ENCODE measurements around the gene NID1. TPM values are rescaled to one million over a fixed set of nuclear protein-coding genes. Genes with fewer than 3 reads are reported as not detected.
A peak's percentile ranks its signal among the peaks of the same experiment; 100 is the strongest.

Gene NID1
- total and polyA plus RNA-seq, 2 experiments from 2014 or later = 77.7 to 82.0 TPM

DNA sequence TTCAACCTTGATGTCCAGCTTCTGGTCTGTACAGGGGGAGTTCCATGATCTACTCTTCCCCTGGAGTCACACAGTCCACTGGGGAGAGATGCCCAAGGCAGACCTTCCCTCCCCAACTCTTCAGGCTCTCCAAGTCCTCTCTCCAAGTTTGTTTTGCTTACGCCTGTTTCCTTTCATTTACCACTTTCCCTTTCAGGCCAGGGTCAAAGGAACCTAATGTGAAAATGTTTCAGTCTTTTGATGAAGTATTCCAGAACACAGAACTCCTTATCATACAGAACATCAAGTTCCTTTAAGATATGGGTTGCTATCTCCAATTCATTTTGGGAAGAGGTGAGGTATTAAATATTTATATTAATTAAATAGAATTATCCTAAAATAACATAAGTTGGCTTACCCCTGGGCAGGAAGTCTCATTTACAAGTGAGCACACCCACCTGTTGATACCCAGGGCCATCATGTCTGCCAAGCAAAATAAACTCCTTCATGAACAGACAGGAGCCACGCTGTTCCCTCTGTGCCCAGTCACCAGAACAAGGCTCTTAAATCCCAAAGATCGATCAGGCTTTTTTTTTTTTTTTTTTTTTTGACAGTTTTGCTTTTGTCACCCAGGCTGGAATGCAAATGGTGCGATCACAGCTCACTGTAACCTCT, 116.0 kb downstream of the NID1 start:
- no peaks in the 10 kb centered on the region for H3K9me2 ChIP-seq (ENCODE audit: insufficient read depth)
- H4K20me1 ChIP-seq (ENCODE audit: insufficient read depth) = no peaks in the 10 kb centered on the region
- no peaks in the 10 kb centered on the region for H3K9me3 ChIP-seq (ENCODE audit: low read depth)
- WGBS, 2 experiments (ENCODE audit: low coverage in 1 of 2, low lambda C conversion rate in 2 of 2, missing lambda C conversion rate in 2 of 2) = 92 to 99% methylated on average over 4 of the region's 4 CpGs
- TF ChIP-seq EZH2phosphoT487 (IDR thresholded peaks at IDR 0.05; ENCODE audit: insufficient read depth, low read depth) (no peak), EZH2 (IDR thresholded peaks at IDR 0.05; ENCODE audit: insufficient read depth, poor library complexity, severe bottlenecking) (no peak)
- H3K4me3 ChIP-seq = no peak overlapping the region
- H3K27ac ChIP-seq = no peak overlapping the region
- H3K79me2 ChIP-seq (ENCODE audit: insufficient read depth) = no peaks in the 10 kb centered on the region
- no peaks in the 10 kb centered on the region for H3K27me3 ChIP-seq (replicated peaks; ENCODE audit: insufficient read depth)
- H3K36me3 ChIP-seq (ENCODE audit: low read depth) = 0 out of 2 replicates have a peak, but pooled peaks cover 3% of the 10 kb centered on the region
- H3F3A ChIP-seq (ENCODE audit: insufficient read depth) = peaks cover 9% of the 10 kb centered on the region
- no peak overlapping the region for H3K4me2 ChIP-seq (ENCODE audit: unreplicated experiment)
- no peak for DNase-seq
- in situ Hi-C loops (cut with MboI) = no loop called here
- no peak overlapping the region for H2AFZ ChIP-seq
- H3K4me1 ChIP-seq (ENCODE audit: insufficient read depth) = peaks cover 5% of the 10 kb centered on the region
- H3K9ac ChIP-seq = no peak overlapping the region

DNA sequence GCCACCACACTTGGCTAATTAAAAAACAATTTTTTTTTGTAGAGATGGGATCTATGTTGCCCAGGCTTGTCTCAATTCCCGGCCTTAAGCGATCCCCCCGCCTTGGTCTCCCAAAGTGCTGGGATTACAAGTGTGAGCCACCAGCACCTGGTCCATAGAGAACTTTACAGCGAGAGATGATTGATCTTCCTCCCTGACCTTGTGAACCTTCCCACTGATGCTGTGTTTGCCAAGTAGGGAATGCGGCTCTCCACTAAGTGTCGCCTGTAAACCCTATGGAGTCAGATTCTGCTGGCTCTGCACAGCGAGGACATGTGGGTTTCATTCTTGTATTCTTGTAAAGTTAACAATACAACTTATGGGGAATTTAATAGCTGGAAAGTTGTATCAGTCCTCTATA, 116.9 kb downstream of the NID1 start:
- Histone ChIP-seq H2AFZ (no peak overlapping the region), H3K36me3 (ENCODE audit: low read depth) (no peaks in the 10 kb centered on the region), H3K4me2 (ENCODE audit: unreplicated experiment) (no peak overlapping the region), H3K9me2 (ENCODE audit: insufficient read depth) (no peaks in the 10 kb centered on the region), H3K9ac (no peak overlapping the region), H3K27me3 (replicated peaks; ENCODE audit: insufficient read depth) (no peaks in the 10 kb centered on the region), H3K79me2 (ENCODE audit: insufficient read depth) (no peaks in the 10 kb centered on the region), H4K20me1 (ENCODE audit: insufficient read depth) (no peaks in the 10 kb centered on the region), H3K27ac (no peak overlapping the region), H3K4me3 (no peak overlapping the region), H3K9me3 (ENCODE audit: low read depth) (no peaks in the 10 kb centered on the region), H3K4me1 (ENCODE audit: insufficient read depth) (peaks cover 9% of the 10 kb centered on the region), H3F3A (ENCODE audit: insufficient read depth) (peaks cover 3% of the 10 kb centered on the region)
- DNase-seq = no peak
- 68 to 79% methylated on average over 4 to 7 of the region's 7 CpGs for WGBS, 2 experiments (ENCODE audit: low coverage in 1 of 2, low lambda C conversion rate in 2 of 2, missing lambda C conversion rate in 2 of 2)
- in situ Hi-C loops (cut with MboI) = no loop called here
- no peak for TF ChIP-seq EZH2phosphoT487 (IDR thresholded peaks at IDR 0.05; ENCODE audit: insufficient read depth, low read depth)
- TF ChIP-seq EZH2 (IDR thresholded peaks at IDR 0.05; ENCODE audit: insufficient read depth, poor library complexity, severe bottlenecking) = no peak

- Histone ChIP-seq H3K4me3 (no peak overlapping the region), H3F3A (ENCODE audit: insufficient read depth) (peaks cover 4% of the 10 kb centered on the region), H3K36me3 (ENCODE audit: low read depth) (no peaks in the 10 kb centered on the region), H3K79me2 (ENCODE audit: insufficient read depth) (no peaks in the 10 kb centered on the region), H3K9me3 (ENCODE audit: low read depth) (no peaks in the 10 kb centered on the region), H3K27ac (no peak overlapping the region), H3K4me1 (ENCODE audit: insufficient read depth) (peaks cover 10% of the 10 kb centered on the region), H2AFZ (no peak overlapping the region), H3K27me3 (replicated peaks; ENCODE audit: insufficient read depth) (no peaks in the 10 kb centered on the region), H3K9me2 (ENCODE audit: insufficient read depth) (no peaks in the 10 kb centered on the region), H3K4me2 (ENCODE audit: unreplicated experiment) (no peak overlapping the region), H4K20me1 (ENCODE audit: insufficient read depth) (no peaks in the 10 kb centered on the region), H3K9ac (no peak overlapping the region)
- TF ChIP-seq EZH2 (IDR thresholded peaks at IDR 0.05; ENCODE audit: insufficient read depth, poor library complexity, severe bottlenecking) (no peak), EZH2phosphoT487 (IDR thresholded peaks at IDR 0.05; ENCODE audit: insufficient read depth, low read depth) (no peak)
- WGBS, 2 experiments (ENCODE audit: low coverage in 1 of 2, low lambda C conversion rate in 2 of 2, missing lambda C conversion rate in 2 of 2) = 80 to 82% methylated on average over 5 of the region's 5 CpGs
- in situ Hi-C loops (cut with MboI) = no loop called here
- peak; percentile 49 for DNase-seq
Measured at GRCh38 chr1:235946571-235946981, 118.3 kb downstream of the NID1 start.

DNA sequence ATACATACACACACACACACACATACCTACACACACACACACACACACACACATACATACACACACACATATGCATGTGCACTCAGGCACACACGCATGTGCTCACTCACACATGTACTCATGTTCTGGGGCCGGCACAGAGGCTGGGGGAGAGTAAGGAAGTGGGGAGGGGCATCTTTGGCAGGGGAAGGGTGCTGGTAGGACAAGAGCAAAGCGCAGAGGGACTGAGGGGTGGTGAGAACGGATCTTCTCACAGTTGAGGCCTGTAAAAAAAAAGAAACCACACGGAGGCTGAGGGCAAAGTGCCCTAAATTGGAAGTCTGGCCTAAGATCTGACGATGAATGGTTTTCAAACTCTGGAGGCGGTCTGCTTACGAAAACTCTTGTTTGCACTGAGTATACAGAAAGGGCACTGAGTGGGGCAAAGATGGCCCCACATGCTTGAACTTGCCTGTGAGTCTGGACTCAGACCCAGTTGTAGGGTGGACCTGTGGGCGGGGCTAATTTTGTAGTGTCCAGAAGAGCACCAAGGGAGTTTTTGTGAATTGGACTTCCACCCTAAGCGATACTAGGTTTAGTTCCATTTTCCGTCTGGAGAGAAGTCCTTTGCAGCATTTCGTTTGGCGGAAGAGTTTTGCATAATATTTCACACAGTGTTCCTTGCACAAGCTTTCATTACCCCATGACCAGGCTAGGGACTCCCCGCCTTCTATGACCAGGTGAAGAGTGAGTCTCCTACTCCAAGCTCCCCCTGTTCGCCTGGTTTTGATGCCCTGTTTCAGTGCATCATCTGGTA, 118.9 kb downstream of the NID1 start:
- no peak overlapping the region for H3K4me2 ChIP-seq (ENCODE audit: unreplicated experiment)
- 96% methylated on average over 15 of the region's 15 CpGs for WGBS, 2 experiments (ENCODE audit: low coverage in 1 of 2, low lambda C conversion rate in 2 of 2, missing lambda C conversion rate in 2 of 2)
- no peak overlapping the region for H3K9ac ChIP-seq
- no peak overlapping the region for H3K27ac ChIP-seq
- no peak for DNase-seq
- in situ Hi-C loops (cut with MboI) = no loop called here
- no peaks in the 10 kb centered on the region for H3K9me3 ChIP-seq (ENCODE audit: low read depth)
- H3F3A ChIP-seq (ENCODE audit: insufficient read depth) = peaks cover 4% of the 10 kb centered on the region
- no peaks in the 10 kb centered on the region for H3K9me2 ChIP-seq (ENCODE audit: insufficient read depth)
- H2AFZ ChIP-seq = no peak overlapping the region
- no peak overlapping the region for H3K4me3 ChIP-seq
- H3K4me1 ChIP-seq (ENCODE audit: insufficient read depth) = peaks cover 10% of the 10 kb centered on the region
- no peaks in the 10 kb centered on the region for H3K79me2 ChIP-seq (ENCODE audit: insufficient read depth)
- TF ChIP-seq EZH2phosphoT487 (IDR thresholded peaks at IDR 0.05; ENCODE audit: insufficient read depth, low read depth) = no peak
- no peak for TF ChIP-seq EZH2 (IDR thresholded peaks at IDR 0.05; ENCODE audit: insufficient read depth, poor library complexity, severe bottlenecking)
- H3K27me3 ChIP-seq (replicated peaks; ENCODE audit: insufficient read depth) = no peaks in the 10 kb centered on the region
- no peaks in the 10 kb centered on the region for H3K36me3 ChIP-seq (ENCODE audit: low read depth)
- H4K20me1 ChIP-seq (ENCODE audit: insufficient read depth) = no peaks in the 10 kb centered on the region
